Fibroblast of villous mesenchyme (primary cell): ENCODE measurements around the gene PRKG1. TPM values are rescaled to one million over a fixed set of nuclear protein-coding genes. Genes with fewer than 3 reads are reported as not detected.
"Not testable (repeated sequence)": the region's sequence is repeated elsewhere in the genome, so short reads cannot be mapped to it uniquely, and the experiment has no call there.

Experiments
- DNase-seq: peaks from one replicate; pipeline ENCODE4 v3.0.0-alpha.2; 2010; ENCODE audit warnings: low read depth
- H3K4me3 ChIP-seq: 2 replicates; pipeline ENCODE4 v1.5.1; 2011; ENCODE audit warnings: low read depth, mild to moderate bottlenecking, low read length
- total RNA-seq: library from RNA; depleted of rRNA; stranded (reverse); fragments of >200 nt; gene quantifications from 2 replicates; pipeline ENCODE4 v1.2.3, GENCODE V29; 2012
- TF ChIP-seq, protein P1 (sequence below): IDR thresholded peaks from 2 replicates; pipeline ENCODE4 v1.5.1; 2012; ENCODE audit warnings: low read depth, mild to moderate bottlenecking, low read length; ENCODE audit not compliant: insufficient read depth

PRKG1 gene
- total RNA-seq, 1 donor: 19.0 TPM

DNA sequence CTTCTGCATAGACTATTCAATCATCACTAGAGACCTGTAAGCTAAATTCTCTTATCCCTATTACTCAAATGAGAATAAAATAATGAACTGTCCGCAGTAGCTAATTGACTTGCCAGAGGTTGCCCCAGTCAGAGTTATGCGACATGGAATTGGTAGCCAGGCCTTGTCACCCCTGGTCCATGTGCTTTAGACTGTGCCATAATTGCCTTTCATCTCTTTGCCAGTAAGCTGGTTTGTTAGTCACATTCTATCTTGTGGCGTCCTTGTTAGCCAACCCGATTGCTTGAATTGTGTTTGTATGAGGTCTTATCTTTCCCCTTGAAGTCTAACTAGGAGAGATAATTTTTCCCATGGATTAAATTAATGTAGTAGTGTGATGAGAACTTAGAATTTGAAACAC, 362.5 kb downstream of the PRKG1 start:
- TF ChIP-seq, protein P1, sequence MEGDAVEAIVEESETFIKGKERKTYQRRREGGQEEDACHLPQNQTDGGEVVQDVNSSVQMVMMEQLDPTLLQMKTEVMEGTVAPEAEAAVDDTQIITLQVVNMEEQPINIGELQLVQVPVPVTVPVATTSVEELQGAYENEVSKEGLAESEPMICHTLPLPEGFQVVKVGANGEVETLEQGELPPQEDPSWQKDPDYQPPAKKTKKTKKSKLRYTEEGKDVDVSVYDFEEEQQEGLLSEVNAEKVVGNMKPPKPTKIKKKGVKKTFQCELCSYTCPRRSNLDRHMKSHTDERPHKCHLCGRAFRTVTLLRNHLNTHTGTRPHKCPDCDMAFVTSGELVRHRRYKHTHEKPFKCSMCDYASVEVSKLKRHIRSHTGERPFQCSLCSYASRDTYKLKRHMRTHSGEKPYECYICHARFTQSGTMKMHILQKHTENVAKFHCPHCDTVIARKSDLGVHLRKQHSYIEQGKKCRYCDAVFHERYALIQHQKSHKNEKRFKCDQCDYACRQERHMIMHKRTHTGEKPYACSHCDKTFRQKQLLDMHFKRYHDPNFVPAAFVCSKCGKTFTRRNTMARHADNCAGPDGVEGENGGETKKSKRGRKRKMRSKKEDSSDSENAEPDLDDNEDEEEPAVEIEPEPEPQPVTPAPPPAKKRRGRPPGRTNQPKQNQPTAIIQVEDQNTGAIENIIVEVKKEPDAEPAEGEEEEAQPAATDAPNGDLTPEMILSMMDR: no peak
- no peak for DNase-seq
- H3K4me3 ChIP-seq: no peak overlapping the region

DNA sequence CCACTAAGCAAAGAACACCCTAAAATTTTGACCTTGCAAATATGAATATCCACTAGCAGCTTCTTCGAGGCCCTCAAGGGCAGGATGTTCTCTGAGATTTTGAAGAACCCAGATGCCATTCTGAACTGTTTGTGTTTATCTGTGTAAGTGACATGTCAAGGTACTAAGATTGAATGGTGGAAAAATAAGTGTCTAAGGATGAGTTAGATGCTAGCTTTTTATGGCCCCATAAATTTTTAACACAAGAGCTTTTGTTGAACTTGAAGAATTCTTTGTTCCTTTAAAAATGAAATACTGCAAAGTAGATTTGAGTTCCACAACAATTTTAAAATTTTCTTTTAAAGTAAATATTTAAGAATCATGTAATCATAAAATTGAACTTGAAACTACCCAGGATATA, 365.4 kb downstream of the PRKG1 start:
- DNase-seq: no peak
- H3K4me3 ChIP-seq: no peak overlapping the region
- TF ChIP-seq, protein P1: no peak

DNA sequence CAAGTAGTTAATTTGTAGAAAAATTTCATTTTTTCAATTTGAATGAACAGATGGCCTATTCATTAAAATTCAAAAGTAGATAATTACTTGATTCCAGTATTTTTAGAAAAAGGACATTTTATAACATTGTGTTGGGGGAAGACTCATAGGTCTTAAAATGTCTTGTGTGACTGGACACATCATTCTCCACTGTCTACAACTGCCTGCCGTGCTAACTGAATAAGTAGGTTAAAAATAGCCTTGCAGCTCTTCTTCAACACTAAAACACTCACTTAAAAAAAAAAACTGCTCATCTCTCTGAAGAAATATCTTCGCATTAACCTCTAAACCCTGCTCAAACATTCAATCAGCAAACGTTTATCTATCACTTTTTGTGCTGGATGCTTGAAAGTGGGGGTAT, 371.3 kb downstream of the PRKG1 start:
- TF ChIP-seq, protein P1: no peak
- no peak overlapping the region for H3K4me3 ChIP-seq
- DNase-seq: no peak

DNA sequence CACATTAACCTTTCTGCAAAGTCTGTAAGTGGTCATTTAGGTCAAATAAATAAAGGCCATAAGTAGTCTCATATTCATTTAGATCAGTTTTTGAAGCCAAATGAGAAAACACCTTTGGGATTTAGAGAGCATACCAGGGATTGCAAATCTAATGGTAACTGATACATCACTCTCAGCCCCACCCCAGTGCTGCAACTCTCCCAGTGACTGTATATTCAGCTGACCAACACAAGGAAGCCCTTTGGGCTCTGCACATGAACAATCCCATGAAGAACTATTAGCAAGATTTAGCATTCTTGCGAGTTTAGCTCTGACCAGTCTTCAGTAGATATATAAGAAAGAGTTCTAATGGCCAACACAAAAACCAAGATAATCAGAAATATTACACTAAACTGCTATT, 372.8 kb downstream of the PRKG1 start:
- no peak for DNase-seq
- TF ChIP-seq, protein P1: no peak
- no peak overlapping the region for H3K4me3 ChIP-seq

DNA sequence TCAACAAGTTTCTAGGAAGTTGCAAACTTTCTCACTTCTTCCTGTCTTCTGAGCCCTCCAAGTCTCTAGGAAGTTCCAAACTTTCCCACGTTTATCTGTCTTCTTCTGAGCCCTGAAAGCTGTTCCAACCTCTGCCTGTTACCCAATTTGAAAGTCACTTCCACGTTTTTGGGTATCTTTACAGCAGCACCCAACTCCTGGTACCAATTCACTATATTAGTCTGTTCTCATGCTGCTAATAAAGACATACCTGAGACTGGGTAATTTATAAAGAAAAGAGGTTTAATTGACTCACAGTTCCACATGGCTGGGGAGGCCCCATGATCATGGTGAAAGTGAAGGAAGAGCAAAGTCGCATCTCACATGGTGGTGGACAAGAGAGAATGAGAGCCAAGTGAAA, 381.5 kb downstream of the PRKG1 start:
- DNase-seq, H3K4me3 ChIP-seq: not testable (repeated sequence)

DNA sequence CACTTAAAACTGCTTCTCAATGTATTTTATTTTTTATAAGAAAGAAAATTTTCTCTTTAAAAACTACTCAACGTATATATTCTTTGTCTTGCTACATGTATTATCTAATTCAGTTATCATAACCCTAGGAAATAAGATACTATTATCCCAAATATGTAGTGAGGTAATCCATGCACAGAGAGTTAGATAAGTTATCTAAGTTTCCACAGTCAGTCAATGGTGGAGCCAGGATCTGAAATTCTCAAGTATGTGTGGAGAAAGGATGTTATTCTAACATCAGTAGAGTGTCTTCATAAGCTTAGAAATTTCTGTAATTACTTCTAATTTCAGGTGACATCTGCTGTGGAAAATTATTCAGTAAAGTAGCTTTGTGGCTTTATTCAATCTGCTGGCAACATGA, 385.2 kb downstream of the PRKG1 start:
- TF ChIP-seq, protein P1: no peak
- H3K4me3 ChIP-seq: no peak overlapping the region
- DNase-seq: no peak

DNA sequence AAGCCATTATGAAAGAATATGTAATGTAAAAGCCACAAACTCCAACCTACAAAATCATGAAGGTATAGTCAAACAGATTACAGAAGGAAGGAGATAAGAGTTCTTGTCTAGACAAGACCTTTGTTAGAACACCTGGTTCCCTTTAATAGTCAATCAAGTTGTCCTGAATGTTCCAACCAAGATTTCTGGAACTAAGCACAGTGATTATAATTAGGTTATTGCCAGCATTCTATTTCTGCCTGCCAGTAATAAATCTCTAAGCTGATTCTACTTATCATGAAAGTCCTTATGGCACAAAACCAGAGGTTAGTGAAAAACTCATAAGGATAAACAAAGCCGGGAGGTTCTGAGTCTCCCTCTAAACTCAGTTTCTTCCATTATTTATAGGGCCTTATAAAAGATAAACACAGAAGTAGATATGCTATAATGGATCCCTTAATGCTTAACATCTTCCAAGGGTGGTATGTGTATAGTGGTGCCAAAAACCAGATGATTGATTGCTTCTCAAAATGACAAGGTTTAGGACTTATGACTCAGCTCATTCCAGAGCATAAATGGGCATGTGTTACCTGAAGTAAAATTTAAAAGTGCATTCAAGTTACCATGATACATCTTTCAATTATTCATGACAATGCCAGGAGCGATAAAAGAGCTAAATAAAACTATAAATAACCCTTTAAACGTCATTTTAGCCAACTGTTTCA, 387.9 kb downstream of the PRKG1 start:
- TF ChIP-seq, protein P1: no peak
- no peak for DNase-seq
- H3K4me3 ChIP-seq: no peak overlapping the region
